ENCODE results near the gene SLC22A15.
"Not testable (repeated sequence)": the region's sequence is repeated elsewhere in the genome, so short reads cannot be mapped to it uniquely, and the experiment has no call there.

SLC22A15 gene

GRCh38 chr1:115980998-115981993 is 5.0 kb downstream of the SLC22A15 start:
- peak; percentile 9 for DNase-seq

GRCh38 chr1:115982400-115982799 is 6.1 kb downstream of the SLC22A15 start:
- DNase-seq = no peak

GRCh38 chr1:115983584-115983983 is 7.3 kb downstream of the SLC22A15 start:
- DNase-seq = no peak

GRCh38 chr1:115987623-115988022 is 11.3 kb downstream of the SLC22A15 start:
- DNase-seq = no peak

GRCh38 chr1:115988953-115989352 is 12.6 kb downstream of the SLC22A15 start:
- no peak for DNase-seq

- DNase-seq = no peak
Observed at GRCh38 chr1:115989699-115990098, 13.4 kb downstream of the SLC22A15 start.

GRCh38 chr1:115991909-115992308 is 15.6 kb downstream of the SLC22A15 start:
- DNase-seq = no peak

GRCh38 chr1:115997921-115998320 is 21.6 kb downstream of the SLC22A15 start:
- not testable (repeated sequence) for DNase-seq

GRCh38 chr1:116001739-116002487 is 25.6 kb downstream of the SLC22A15 start:
- no peak for DNase-seq

- no peak for DNase-seq
Observed at GRCh38 chr1:116002781-116003420, 26.6 kb downstream of the SLC22A15 start.

GRCh38 chr1:116003823-116004222 is 27.5 kb downstream of the SLC22A15 start:
- no peak for DNase-seq

GRCh38 chr1:116006486-116006964 is 30.2 kb downstream of the SLC22A15 start:
- no peak for DNase-seq

GRCh38 chr1:116008656-116009390 is 32.5 kb downstream of the SLC22A15 start:
- no peak for DNase-seq

GRCh38 chr1:116012716-116013115 is 36.4 kb downstream of the SLC22A15 start:
- no peak for DNase-seq

GRCh38 chr1:116015679-116016078 is 39.4 kb downstream of the SLC22A15 start:
- DNase-seq = no peak

- DNase-seq = no peak
Observed at GRCh38 chr1:116018007-116018406, 41.7 kb downstream of the SLC22A15 start.

GRCh38 chr1:116019653-116020253 is 43.4 kb downstream of the SLC22A15 start:
- peak; percentile 33 for DNase-seq

GRCh38 chr1:116020668-116021272 is 44.5 kb downstream of the SLC22A15 start:
- DNase-seq = peak; percentile 33

GRCh38 chr1:116024626-116025025 is 48.3 kb downstream of the SLC22A15 start:
- no peak for DNase-seq

- no peak for DNase-seq
Observed at GRCh38 chr1:116026631-116027030, 50.3 kb downstream of the SLC22A15 start.

GRCh38 chr1:116031302-116031835 is 55.1 kb downstream of the SLC22A15 start:
- no peak for DNase-seq

Measured in NCI-H2171 (cell line).